Cerebellar cortex (tissue), 1 donor: Measurements from ENCODE around the gene SSBP1.
"Not testable (repeated sequence)": the region's sequence is repeated elsewhere in the genome, so short reads cannot be mapped to it uniquely, and the experiment has no call there.

Experiments
- DNase-seq: peaks from one replicate; pipeline ENCODE4 v3.0.0-alpha.2; 2015; ENCODE audit warnings: low spot score

SSBP1 gene, protein sequence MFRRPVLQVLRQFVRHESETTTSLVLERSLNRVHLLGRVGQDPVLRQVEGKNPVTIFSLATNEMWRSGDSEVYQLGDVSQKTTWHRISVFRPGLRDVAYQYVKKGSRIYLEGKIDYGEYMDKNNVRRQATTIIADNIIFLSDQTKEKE

DNA sequence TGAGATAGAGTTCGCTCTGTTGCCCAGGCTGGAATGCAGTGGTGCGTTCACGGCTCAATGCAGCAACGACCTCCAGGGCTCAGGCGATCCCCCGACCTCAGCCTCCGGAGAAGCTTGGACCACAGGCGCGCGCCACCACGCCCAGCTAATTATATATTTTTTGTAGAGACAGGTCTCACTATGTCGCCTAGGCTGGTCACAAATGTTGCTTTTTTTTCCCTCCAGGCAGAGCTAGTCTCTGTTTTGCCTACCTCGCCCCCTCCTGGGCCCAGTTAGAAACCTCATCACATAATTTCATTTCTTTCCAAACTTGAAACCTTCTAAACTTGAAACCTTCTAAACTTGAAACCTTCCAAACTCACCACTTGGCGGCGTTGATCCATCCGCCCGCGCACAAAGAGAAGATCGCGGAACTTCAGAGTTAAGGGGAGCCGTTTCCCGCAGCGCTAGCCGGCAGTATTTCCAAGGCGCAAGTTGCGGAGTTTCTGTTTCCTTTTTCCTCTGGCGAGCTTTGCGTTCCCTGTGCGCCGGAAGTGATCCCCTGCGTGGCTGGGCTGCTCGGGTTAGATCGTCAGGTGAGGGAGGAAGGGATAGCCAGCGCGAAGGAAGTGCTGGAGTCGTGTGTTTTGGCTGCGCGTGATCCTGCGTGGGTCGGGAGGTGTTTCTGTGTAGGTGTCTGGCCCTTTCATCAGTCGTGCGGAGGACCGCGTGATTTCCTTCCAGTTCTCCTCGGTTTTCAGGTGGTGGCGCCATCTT is at the start of gene SSBP1:
SSBP1 (plus strand) TSS at position 523 of the 756 bp plus-strand sequence. CDS start 809 bp downstream, outside the sequence.
- peak; percentile 97 for DNase-seq

DNA sequence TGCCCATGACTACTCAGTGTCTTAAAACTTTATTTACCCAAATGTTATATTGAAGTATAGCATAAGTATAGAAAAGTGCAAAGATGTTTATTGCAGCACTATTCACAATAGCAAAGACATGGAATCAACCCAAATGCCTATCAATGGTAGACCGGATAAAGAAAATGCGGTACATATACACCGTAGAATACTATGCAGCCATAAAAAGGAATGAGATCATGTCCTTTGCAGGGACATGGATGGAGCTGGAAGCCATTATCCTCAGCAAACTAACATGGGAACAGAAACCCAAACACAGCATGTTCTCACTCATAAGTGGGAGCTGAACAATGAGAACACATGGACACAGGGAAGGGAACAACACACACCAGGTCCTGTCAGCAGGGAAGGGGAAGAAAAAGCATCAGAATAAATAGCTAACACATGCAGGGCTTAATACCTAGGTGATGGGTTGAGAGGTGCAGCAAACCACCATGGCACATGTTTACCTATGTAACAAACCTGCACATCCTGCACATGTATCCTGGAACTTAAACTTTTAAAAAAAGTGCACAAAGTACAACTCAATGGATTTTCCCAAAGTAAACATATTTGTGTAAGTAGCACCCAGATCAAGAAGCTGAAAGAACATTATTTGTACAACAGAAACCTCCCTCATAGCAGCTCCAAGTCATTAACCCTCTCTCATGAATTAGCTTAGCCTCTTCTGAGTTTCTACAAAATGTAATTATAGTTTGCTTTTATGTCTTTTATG is 48.9 kb upstream of the SSBP1 start:
- not testable (repeated sequence) for DNase-seq

DNA sequence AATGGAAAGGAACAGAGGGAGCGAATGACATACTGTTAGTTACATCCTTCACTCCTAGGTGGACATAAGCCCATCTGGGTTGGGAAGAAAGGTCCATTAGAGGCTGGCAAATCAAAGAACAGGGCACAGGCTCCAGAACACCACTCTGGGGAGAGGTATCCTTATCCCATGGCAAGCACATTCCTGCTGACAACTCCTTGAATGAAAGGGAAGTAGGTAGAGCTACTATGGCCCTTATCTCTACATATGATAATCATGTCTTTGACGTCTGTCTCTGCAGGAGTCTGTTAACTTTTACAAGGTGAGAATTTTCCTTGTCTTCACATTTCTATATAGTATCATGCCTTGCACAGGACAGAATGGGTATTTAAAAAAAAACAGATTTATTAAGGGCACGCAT is 46.6 kb upstream of the SSBP1 start:
- DNase-seq: no peak

DNA sequence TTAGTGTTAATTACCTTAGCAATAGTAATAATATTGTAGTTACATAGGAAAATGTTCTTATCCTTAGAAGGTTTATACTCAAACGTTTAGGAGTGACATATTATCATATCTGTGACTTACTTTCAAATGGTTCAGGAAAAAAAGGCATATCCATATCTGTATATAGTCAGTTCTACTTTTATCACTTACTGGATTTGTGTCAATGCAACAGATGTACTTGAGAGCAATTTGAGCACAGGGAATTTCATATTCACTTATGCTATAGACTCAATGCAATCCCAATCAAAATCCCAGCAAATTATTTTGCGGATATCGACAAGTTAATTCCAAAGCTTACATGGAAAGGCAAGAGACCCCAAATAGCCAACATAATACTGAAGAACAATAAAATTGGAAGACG is 46.2 kb upstream of the SSBP1 start:
- DNase-seq: no peak

DNA sequence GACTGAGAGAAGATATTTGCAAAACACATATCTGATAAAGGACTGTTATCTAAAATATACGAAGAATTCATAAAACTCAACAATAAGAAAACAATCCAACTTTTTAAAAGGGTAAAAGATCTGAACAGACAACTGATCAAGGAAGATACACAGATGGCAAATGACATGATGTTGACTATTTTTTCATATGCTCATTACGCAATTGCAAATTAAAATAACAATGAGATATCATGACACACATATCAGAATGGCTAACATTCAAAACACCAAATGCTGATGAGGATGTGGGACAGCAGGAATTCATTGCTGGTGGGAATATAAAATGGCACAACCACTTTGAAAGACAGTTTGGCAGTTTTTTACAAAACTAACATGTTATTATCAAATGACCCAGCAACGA is 45.1 kb upstream of the SSBP1 start:
- no peak for DNase-seq

DNA sequence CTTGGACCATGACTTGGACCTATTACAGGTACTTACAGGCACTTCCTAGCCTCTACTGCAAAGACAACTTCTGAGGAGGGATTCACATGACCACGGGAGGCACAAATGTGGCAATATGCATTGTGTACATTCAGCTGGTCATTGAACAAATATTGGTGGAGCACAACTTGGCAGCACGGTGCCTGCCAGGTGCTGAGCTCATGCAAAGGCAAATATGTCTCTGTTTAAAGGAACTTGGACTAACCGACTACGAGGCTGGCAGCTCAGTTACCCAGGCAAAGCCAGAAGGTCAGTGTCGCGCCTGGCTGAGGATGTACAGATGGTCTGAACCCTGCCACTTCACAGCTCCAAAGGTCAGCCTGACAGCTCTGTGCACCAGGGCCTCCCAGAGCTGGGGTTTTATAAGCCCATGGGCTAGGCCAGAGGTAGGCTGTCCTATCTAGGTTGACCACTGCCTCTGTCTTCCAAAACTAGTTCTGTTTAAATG is 42.3 kb upstream of the SSBP1 start:
- DNase-seq: peak; percentile 32

DNA sequence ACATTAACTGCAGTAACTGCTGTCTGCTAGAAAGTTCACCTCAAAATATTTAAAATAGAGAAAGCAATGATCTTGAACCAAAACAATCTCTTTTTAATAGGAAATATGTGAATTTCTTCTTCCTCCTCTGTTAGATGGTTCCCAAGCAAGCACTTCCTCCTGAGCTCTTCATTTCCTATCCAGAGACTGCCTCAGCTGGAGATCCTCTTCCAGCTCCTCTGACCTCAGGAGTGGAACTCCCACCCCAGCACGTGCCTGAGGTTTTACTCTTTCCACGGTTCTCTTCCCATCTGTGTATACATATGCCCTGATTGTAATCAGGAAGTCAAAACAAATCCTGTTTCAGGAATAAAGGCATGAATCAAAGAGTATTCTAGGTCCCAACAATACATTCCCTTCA is 41.8 kb upstream of the SSBP1 start:
- DNase-seq: no peak

DNA sequence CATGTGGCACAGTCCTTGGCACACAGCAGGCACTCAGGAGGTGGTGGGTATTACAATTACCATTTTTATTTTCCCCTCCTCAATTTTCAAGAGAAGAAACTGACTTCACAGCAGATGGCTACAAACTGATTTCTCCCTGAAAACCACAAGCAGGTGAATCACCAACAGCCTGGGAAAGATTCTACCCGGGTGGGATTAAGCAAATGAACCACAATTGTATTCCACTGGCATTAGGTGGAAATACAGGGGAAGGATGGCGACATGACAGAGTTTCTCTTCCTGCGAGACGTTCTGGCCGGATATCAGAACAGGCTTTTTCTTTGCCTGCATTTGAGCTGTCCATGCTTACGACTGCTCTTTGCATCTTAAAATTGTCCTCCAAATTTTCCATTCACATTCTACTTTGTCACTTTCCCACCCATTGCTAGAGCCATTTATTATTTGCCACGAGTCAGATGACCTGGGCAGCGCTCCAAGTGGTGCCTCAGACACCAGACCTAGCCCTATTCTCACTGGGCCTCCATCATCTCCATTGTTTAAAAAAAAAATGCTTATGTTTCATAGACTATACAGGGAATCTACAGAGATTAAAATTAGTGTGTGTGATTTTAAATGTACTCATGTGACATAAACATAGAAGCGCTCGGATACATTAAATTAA is 40.8 kb upstream of the SSBP1 start:
- peak; percentile 43 for DNase-seq

DNA sequence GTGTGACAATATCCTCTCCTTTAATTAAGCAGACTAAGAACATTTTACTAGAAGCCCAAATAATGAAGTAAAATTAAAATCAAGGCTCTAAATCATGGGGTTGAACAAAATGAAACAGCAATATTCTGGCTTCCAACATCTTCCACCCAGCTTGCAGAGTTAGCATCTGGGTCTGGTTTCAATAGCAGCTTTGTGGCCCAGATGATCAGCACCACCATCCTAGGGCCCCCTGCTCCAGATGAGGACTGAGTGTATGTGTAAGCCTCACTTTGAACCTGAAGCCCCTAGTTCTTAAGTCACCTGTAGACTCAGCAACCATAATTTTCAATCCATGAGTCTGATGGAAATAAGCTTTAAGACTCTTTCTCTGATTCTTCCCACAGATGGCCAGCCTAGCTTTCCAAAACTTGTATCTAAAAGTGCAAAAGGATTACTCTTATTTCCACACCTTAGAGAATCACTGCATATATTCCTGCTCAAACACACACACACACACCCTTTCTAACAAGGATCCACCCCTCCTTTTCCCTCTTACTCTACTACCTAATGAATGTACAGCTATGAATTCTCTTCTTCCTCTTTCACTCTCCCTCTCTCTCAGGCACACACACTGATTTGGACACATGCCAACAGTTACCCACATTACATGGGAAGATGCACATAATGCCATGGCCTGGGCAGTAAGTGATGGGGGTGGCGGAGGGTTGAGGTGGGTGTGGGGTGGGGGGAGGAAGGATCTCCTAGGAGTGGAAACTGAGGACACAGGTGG is 39.7 kb upstream of the SSBP1 start:
- peak; percentile 32 for DNase-seq

DNA sequence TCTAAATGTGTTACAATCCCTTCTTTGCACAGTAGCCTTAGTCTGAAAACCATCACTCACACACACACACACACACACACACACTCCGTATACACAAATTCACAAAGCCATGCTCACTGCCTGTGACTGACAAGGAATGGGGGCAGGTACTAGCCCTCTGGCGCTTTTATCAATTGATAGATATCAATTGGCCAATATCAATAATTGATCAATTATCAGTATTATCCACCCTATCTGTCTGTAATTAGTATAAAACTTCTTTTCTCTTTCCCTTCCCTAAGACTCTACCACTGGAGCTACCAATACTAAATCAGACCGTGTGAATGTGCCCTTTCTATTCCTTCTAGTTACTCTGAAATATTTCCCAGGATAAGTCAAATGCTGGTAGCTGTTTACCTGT is 38.3 kb upstream of the SSBP1 start:
- peak; percentile 13 for DNase-seq

DNA sequence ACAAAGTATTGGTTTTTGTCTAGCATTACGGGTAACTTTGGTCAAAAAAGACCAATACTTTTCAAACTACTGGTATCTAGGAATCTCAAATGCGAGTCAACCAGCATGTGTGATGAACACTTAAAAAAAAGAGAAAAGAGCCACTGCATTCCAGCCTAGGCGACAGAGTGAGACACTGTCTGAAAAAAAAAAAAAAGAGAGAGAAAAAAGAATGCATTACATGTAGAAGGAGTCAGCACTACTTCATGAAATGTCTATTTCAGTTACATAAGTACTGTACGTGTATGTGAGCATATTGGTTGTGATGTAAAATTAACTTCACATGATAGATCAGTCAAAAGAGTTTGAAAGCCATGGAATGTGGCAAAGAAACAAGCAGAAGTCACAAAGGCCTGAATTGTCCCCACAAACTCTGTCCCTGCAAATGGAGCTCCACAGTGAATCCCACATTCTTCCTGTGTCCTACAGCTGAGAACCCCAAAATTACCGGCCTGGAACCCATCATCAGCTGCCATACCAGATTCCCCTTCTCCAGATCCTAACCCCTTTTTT is 37.8 kb upstream of the SSBP1 start:
- peak; percentile 35 for DNase-seq

DNA sequence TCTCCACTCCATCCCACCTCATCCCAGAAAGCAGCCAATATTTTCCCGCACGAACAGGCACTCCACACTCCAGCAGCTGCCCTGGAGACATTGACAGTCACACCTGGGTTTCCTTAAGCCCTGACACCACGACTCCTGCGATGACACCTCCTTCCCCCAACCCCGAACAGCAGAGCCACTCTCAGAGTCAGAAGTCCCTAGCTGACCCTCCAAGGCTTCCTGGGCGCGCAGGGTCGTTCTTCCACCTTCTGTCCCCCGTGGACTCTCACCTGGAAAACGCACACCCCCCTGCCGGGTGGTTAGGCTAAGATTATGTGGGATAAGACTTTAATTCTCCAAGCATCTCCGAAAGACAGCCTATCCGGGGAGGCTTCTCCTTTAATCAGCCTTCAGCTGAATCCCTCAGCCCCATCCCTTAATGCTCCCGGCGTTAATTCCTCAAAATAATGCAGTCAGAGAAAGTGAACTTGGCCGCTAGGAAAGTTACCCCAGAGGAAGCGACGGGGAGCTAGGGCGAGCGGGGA is 37.2 kb upstream of the SSBP1 start:
- peak; percentile 22 for DNase-seq

DNA sequence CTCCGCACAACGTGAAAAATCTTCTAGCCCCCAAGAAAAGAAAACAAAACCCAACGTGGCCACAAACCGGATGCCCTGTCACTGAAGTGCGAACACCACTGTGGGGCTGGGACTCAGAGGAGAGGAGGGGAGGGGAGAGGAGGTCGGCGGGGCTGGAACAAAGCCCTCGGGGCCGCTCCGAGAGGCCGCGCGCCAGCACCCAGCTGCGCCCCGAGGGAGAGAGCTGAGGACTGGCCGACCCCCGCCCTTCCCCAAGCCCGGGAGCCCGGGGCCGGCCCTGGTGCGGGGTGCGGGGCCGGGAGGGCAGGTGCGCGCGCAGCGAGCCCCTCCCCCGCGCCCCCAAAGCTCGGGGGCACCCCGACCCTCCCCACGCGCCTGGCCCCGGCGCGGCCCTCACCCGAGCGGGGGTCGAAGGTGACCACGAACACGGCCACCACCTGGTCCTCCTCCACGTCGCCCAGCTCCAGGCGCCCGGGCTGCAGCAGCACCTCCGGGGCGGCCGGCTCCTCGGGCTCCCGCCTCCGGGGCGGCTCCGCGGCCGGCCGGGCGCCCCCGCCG is 36.6 kb upstream of the SSBP1 start:
- DNase-seq: peak; percentile 29

DNA sequence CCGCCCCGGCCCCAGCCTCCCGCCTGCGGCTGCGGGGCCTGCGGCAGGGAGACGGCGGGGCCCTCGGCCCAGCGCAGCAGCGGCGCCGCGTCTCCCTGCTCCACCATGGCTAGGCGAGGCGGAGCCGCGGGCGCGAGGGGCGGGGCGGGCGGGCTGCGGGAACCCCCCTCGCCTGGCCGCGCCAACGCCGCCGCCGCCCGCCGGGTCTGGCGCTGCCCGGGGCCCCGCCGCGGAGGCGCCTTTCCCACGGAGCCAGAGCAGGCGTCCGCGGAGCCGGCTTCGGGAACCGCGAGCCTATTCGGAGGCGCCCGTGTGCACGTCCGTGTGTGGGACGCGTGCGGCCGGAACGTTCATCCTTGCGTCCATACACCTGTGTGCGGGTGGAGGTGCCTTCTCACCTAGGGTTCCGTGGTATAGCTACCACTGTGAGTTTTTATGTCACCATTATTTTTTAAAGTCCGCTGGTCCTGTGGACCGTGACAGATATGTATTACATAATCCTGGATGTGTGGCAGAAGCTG is 36.1 kb upstream of the SSBP1 start, which contains the start of gene DENND11:
DENND11 (minus strand) TSS at position 120 of the 521 bp plus-strand sequence; CDS start at position 107, 13 bp downstream.
- peak; percentile 49 for DNase-seq

DNA sequence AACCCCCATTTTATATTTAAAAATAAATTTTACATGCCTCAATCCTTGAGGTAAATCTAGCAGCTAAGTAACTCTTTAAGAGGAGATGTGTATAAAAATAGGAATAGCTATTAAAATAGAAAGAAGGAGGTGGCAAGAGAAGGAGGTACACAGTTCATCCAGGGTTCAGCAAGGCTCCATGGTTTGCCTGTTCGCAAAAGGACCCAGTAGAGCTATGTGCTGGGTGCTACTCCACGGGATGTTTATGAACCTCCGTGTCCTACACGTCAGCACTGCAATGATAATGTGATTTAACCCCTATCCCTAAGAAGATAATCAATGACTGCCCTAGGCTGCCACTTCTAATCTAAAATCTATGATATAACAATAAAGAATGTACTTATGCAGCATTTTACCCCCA is 35.3 kb upstream of the SSBP1 start:
- DNase-seq: no peak

DNA sequence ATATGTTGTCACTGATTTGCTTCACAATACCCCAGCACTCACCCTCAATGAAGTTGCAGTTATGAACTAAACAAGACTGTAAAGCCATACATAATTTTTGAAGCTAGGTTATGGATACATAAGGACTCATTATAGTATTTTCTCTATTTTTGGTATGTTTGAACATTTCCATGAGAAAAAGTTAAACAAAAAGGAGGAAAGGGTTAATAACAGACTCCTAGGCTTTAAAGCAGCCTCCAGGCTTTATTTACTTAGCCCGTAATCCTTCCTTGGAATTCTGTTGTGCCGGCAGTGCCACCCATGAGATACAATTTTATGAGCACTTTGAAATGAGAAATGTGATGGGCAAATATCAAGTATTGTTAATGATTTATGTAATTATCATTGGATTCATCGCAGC is 34.0 kb upstream of the SSBP1 start:
- no peak for DNase-seq

DNA sequence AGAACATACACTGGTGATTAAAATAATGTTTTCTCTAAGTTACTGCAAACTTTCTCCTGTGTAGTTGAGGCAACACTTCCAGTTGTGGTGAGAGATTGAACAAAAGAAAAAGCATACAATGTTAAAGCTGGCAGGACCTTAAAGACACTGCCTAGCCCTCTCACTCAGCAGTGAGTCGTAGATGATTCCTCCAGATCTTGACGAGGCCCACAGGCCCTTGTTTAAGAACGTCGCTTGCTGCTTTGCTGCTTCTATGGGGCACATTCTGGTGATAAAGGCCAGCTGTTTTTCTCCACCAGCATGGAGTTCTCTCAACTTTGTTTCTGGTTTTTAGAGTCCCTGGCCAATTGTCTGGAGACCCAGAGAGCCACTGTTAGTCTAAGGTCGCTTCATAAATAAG is 33.4 kb upstream of the SSBP1 start:
- DNase-seq: no peak

DNA sequence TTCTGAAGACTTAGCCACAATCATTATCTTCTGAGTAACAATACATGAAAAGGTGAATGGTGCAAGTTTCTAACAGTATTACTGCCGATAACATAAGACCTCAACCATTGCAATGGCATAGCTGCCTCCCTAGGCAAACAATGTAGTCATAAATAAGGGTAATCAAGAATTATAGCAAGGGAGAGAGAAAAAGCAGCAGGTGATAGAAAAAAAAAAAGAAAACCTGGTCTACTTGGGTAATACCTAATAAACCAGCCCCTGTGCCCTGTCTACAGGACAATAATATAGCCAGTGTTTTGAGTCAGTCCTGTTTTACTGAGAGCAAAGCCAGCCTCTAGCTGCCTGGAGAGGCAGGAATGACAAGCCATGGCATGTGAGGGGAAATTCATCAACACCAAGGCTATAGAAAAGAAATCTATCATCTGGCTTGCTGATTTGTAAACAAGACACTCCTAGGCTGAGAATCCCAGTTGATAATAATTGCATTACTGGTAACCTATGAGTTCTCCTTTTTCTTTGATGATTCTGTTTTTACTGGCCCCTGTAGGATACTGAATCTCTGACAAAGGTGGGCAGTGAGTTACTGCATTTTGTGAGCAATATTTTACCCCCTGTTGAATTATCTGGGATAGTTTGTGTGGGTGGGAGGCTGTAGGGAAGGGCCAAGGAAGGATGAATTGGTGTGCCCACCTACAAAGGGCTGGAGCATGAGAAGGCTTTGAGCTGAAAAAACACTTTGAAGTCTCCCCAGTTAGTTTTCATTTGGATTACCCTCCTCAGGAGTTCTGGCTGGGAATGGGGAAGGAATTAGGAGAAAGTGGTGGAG is 31.7 kb upstream of the SSBP1 start:
- no peak for DNase-seq

DNA sequence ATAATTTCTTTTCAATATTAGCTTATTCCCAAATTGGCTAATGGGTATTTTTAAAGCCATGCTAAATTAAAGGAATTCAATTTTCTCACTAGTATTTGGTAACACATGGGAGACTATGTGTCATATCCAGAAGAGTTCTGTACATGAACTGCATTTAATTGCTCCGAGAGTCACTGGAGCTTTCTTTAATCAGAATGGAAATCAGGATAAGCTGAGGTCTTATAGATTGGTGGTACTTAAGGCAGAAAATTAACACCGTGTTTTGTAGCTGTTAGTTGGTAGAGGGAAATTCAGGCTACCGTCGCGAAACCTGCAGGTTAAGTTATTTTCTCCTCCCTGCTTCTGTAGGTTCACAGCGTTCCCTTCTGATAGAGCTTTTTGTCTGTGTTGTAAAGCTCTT is 29.8 kb upstream of the SSBP1 start, which contains the start of gene WEE2:
WEE2 (plus strand) TSS at position 3 of the 400 bp plus-strand sequence. CDS start 406 bp downstream, outside the sequence.
- DNase-seq: no peak
